HG03196 (cell line): ENCODE measurements around the gene CUL4A.

ENCODE experiments used
- ATAC-seq: cut with Tn5 transposase; IDR thresholded peaks from one replicate; pipeline ENCODE4 v1.9.1; 2021; ENCODE audit not compliant: unreplicated experiment

Gene CUL4A

DNA sequence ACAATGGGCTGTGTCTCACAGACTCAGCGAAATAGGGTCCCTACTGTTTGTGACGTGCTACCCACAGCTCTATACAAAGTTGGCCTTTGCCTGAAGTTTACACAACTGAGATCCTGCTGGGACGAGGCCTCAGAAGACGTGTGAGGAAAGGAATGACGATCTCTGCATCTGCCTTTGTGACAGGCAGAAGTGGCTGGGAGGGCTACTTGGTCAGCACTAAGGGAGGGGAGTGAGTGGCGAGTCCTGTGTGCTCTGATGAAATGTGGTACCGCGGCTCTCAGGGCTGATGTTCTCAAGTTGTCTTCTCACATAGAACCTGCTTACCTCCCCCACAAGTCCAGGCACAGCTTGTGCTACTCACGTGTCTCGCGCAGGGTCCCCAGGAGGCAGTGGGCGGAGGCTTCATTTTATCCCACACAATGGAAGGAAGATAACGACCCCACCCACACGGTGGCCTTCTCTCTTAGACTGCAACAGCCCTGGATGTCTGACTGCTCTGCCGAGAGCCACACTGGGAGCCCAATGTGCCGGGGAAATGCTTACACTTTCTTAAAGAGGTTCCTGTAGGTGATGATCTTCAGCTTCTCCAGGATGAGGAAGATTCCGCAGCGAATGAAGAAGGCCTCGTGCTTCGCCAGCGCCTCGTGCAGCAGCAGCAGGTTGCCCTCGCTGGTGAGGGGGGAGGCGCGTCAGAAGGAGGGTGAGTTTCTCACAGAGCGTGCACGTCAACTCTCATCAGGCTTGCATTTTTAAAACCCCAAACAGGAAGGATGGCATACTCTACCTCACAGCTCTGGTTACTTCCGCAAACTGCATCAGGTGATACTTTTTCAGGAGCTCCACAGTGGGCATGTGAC is 29.8 kb upstream of the CUL4A start:
- ATAC-seq, result no peak

DNA sequence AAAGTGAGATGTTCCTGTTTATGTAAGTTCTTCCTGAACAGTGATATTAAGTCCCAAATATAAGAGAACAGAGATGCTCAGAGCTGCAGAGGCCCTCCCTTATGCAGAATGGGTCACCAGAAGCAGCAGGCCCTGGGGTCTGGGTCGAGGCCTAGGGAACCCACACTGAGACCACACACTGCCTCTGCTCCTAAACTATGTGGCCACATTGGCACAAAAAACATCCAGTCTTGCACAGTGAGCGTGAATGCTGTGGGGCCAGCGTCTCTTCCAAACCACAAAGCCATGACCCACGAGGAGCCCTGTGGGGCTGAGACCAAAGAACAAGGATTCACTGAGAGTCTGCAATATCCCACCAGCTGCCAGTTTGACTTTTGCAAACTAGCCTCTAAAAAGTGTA is 27.4 kb upstream of the CUL4A start:
- no peak for ATAC-seq

DNA sequence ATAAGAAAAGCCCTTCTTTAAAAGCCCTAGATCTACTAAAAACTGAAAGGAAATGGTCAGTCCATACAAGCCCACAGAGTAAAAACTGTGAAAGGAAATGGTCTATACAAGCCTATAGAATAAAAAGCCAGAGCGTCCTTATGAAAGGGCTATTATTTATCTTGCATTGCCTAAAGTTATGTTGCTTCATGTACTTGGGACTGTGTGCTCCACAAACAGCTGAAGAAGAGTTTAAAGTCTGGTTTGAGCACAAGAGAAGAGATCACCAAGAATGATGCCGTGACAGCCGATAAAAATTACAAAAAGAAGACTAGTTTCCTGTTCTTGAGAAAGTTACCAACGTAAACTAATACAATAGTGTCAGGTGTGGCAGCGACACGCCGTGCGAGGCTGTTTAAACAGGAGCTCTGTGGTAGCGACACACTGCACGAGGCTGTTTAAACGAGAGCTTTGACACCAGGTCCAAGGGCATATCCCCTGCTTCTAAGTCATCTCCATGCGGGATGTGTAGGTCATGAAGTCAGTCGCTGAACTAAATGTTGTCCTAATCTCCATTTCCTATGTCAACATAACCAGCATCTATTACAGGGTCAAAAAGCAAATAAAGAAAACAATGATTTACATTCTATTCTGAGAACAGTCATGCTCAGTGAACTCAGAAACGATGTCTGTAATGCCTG is 25.8 kb upstream of the CUL4A start:
- no peak for ATAC-seq

DNA sequence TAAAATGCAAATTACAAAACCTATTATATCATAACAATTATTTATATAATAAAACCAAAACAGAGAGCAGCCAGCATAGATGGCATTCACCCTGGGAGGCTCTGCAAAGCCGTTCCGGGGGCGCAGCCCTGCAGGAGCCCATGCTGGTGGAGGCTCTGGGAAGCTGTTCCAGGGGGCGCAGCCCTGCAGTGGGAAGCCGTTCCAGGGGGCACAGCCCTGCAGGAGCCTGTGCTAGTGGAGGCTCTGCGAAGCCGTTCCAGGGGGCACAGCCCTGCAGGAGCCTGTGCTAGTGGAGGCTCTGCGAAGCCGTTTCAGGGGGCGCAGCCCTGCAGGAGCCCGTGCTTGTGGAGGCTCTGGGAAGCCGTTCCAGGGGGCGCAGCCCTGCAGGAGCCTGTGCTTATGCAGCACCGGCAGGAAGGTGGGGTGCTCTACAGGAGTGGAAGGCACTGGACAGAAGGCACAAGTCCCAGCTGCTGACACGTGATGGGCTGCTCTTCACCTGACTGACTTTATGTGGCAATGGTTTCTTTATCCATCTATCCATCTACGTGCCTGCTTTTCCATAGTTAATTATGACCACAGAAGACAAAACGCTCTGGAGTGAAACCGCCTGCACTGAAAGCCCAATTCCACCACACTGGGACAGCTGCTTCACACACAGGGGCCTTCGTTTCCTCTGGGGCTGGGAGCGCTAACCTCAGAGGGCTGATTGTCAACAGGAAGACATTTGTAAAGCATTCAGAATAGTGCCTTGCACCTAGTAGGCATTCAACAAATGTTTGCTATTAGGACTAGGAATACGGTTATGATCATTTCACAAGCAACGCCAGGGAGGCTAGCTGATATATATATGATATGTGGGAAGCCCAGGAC is 24.6 kb upstream of the CUL4A start:
- ATAC-seq, result no peak

DNA sequence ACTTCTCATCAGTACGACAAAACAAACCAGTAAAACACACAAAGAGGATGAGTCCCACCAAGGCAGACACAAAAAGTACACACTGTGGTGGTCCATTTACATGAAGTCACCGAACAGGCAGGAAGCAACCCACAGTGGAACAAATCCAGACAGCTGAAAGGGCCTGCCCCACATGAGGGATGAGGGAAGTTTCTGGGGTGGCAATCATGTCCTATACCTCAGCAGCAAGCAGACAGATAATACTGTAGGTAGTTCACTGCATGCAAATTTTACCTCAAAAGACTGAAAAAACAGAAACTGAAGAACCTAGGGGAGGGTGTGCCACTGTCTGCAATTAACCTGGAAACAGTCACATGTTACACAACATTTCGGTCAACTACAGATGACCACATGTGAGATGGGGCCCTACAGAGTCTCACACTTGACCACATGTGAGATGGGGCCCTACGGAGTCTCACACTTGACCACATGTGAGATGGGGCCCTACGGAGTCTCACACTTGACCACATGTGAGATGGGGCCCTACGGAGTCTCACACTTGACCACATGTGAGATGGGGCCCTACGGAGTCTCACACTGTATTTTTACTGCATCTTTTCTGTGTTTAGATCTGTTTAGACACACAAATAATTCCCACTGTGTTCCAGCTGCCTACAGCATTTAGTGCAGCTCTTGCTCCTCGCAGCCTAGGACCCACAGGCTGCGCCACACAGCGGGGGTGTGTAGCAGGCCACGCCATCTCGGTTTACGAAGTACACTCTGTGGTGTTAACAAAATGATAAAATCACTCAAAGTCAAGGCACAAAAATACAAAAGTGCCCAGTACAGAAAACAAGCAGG is 23.1 kb upstream of the CUL4A start:
- no peak for ATAC-seq

DNA sequence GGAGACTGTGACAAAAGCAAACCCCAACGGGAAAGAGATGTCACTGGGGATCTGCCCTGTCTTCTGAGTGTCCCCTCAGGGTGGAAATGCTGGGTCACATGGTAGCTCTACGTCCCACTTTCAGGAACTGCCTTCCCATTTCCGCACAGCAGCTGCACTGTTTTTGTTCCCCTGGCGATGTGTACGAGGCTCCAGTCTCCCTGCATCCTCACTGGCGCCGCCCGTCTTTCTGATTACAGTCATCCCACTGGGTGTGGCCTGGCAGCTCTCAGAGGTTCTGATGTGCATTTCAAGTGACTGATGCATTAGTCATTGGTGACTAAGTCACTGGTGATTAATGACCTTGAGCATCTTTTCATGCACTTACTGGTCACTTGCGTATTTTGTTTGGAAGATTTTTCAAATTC is 22.1 kb upstream of the CUL4A start:
- no peak for ATAC-seq

DNA sequence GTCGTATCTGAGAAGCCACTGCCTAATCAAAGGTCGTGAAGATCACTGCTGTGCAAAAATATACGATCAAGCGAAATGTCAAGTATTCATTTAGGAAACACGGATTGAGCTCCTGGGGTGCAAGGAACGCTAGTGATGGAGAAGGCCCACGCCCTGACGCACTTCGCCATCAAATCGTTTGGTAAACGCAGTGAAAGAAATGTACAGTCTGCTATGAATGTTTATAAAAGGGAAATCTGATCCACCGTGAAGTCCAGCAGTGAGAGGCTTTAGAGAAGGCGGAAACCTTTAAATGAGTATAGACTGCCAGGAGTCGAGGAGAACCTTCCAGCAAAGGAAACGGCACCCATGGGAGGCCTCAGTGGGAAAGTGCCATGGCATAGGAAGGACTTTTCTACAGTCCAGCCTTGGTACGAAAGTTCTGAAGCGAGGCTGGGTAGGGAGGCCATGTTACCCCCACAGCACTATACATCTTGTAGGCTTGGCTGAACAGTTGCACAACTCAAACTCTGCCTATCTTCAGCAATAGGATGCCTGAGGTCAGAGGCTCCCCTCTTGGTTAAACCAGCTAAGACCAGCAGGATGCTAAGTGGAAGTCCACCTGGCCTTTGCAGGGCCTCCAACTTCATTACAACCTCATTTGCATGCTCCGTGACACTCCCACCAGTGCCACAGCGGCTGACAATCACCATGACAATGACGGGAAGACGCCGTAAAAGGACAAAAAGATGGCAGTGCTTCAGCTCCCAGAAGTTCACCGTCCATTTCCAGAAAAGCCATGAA is 21.3 kb upstream of the CUL4A start:
- ATAC-seq, result no peak

DNA sequence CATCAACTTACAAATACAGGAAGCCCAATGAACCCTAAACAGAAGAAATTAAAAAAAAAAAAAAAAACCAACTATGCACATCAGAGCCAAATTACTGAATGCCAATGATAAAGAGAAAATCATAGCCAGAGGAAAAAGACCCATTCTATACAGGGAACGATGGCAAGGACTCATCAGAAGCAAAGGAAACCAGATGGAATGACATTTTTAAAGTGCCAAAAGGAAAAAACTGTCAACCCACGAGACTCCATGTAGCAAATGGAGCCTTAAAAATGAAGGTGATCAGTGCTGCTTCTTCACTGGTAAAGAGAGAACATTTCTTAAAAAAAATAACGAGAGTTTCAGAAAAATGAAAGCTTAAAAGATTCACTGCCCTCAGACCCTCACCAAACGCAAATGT is 19.2 kb upstream of the CUL4A start:
- ATAC-seq, result no peak

DNA sequence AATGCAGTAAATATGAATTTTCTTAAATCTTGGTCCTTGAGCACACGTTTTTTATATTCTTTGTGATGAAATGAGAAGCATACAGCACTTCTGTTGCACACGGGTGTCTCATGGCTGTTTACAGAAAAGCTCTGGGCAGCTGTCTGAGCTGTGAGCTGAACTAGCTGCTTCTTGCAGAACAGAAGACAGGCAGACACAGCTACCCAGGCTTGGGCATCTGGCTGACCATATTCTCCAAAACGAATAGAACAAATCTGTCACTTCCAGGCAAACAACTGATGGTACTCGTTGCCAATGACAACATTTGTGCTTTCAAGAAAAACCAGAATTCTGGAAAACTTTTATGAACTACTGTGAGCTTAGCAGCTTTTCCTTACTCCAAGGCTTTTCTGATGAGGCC is 17.1 kb upstream of the CUL4A start:
- ATAC-seq, result no peak

DNA sequence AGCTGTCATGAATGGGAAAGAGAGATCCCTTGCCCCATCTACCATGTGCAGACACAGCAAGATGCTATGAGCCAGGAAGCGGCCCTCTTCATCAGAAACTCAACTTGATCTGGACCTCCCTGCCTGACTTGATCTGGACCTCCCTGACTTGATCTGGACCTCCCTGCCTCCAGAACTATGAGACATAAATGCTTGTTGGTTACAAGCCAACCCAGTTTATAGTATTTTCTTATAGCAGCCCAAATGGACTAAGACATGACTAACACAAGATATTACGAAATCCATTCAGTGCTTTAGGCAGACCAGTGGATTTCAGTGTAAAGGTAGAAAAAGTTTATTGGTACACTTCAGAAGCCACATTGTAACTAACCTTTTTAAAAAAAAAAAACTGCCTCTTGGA is 16.5 kb upstream of the CUL4A start:
- no peak for ATAC-seq

DNA sequence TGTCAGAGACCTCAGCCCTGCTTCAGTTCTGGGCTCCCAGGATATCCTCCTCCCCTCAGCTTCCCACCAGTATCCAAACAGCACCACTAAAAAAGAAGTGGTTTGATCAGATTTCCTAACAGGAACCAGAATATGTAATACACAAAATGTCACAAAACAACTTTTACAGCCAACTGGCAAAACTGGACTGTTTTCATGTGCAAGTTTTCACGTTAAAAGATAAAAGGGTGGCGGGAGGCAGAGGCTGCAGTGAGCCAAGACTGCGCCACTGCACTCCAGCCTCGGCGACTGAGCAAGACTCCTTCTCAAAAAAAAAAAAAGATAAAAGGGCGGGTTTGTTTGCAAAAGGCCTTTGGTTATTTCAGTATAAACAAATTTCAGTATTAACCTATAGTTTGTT is 14.1 kb upstream of the CUL4A start:
- ATAC-seq, result no peak

DNA sequence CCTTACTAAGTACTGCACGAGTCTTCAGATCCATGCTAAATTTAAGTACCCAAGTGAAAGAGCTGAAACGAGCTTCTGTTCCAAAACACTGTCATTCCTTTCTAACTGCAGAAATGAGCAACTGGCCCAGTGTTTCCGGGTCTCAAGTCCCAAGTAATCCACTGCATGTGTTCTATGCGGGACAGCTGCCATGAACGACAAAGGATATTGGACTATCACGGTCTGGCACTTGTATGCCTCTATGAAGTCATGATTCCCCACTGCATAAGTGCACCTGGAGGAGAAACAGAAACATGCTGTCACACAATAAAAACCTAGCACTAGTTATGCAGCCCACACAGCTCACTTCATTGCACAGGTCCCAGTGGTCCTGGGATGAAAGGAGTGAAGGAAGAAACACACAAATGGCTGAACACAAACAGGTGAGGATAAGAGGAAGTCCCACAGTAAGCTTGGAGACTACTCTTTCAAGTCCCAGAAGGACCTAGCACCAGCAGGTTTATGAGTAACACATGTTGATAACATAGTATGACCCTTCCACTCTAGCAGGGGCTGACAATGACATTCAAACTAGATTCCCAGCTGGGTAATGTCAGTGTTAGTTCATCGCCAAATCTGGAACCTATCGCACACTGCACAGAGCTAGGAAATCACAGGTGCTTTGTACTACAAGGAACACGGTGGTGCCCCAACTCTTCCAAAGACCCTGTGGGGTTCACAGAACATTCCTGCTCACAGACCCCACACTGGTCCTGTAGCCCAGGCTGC is 12.3 kb upstream of the CUL4A start:
- no peak for ATAC-seq

DNA sequence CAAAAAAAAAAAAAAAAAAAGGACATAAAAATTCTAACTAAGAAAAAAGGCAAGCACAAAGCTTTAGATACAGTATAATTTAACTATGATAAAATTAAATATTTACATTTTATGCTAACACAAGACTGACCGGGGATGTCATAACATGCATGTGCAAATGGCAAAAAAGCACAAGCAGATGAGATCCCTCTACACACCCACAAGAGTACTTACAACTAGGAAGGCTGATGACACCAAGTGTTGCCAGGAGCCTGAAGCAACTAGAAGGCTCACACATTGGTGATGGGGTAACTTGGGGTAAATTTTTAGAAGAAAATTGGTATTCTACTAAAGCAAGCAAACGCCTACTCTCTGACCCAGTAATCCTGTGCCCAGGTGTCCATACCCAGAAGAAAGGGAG is 7.6 kb upstream of the CUL4A start:
- no peak for ATAC-seq

DNA sequence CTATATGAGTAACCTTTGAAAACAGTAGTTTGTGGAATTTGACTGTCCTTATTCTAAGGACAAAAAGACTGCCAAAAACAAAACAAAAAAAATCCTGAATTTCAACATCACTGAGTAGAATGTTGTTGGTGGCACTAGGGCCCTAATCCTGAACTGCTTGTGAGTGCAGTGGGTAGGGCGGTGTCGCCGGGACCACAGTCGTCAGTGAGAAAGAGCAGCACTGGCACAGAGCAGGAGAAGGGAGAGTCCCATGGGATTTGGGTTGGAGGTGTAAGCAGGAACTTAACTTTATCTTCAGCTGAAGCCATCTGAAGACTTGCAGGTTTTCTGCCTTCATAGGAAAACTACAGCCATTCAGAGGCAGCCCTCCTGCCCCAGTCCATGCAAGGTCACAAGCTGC is 6.5 kb upstream of the CUL4A start:
- ATAC-seq, result no peak

DNA sequence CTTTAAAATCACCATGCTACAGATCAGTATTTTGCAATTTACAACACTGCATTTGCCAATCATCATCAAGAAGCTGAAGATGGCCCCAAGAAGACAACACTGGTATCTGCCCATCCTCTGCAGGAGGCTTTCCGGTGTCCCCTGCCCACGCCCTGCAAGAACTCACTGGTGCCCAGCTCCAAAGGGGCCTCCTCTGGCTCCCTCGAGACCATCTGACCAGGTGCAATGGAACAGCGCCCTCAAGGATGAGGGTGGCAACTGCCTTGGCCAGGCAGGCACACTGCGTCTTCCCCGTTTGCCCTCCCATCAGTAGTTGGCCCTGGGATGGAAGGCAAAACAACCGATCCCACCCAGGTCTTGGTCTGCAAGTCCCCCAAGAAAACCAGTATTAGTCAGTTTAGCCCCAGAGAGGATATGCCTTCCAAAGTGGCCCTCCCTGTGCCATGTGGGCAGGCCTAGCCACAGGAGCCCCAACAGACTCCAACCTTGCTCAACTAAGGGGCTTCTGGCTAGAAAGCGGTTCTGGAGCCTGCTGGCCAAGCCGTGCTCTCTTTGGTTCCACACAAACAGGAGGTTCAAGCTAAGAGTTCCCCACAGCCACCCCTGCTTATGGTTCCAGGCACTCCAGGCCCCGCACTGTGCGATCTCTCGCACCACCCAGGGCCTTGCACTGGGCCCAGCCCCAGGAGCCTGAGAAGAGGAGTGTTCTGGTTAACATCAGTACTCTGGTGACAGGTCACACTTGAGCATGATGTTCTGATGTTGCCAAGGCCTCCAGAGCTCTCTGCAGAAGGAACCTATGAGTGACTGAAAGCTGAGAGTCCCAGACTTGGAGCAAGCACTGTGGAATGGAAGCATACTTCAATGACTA is 5.7 kb upstream of the CUL4A start:
- ATAC-seq, result no peak

DNA sequence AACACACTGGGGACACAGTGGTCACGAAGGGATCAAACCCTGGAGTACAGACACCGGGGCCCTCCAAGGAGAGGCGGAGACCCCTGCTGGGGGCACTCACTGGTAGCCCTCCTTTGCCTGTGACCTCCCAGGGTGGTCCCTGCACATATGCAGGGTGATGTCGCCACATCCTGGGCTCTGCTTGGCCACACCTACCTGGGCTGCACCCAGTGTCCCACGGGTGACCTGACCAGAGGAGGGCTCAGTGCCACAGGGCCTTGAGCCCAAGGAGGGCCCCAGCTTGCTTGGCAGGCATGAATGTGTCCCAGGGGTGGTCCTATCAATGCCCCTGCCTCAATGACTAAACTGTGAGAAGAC is 5.1 kb upstream of the CUL4A start:
- ATAC-seq, result no peak

DNA sequence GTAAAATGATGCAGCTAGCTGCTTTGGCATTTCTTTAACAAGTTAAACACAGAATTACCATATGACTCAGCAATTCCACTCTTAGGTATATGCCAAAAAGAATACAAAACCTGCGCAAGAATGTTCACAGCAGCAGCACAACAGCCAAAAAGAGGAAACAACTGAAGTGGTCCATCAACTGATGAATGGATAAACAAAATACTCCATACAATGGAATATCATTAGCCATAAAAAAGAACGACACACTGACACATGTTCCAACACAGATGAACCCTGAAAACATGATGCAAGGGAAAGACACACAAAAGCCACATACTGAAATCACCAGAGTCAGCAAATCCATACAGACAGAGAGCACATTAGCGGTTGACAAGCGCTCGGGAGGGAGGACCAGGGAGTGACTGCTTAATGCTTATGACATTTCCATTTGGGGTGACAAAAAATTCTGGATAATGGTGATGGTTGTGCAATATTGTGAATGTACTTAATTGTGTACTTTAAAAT is 3.9 kb upstream of the CUL4A start:
- no peak for ATAC-seq

DNA sequence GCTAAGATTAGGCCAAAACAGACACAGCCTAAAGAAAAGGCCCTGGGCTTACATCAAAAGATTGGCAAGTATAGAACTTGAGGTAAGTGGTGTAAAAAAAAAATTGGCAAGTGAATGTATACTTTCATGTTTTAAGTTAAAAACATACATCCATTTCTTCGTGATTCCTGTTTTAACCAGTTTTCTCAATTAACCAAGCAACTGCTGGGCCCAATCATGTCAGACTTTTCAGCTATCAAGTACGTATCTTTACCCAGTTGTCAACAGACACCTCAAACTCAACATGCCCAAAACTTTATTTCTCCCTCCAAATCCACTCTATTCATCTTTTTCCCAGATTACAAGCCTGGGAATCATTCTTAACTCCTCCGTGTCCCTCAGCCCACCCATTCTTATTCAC is 2.0 kb upstream of the CUL4A start:
- ATAC-seq, result no peak
